ENCODE results near the gene IFNGR2.

Gene IFNGR2

DNA sequence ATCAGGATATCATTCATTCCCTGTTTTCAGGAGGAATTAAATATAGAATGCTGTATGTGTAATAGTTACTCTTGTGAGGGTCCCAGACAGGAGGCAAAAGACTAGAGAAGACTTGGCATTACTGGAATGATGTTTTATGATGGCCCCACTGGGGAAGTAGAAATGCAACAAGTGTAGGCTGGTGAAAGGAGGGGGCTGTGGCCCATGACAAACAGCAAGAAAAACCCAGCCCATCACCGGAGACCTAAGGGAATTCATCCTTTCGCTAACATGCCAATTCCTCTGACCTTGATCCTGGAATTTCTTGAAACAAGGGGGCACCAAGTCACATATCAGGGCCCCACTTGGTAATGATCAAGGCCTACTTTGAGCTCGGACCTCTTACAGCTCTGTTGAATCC lies 5.5 kb upstream of the IFNGR2 start:
- Mint-ChIP-seq H3K4me3 (no peak overlapping the region), H3K27me3 (ENCODE audit: low read depth) (peaks cover 12% of the 10 kb centered on the region), H3K4me1 (peaks cover 10% of the 10 kb centered on the region), H3K9me3 (no peaks in the 10 kb centered on the region), H3K36me3 (ENCODE audit: low read depth) (no peaks in the 10 kb centered on the region), H3K27ac (peak overlapping the region in 1 of 3 experiments; percentile 77)
- TF ChIP-seq, protein P1, sequence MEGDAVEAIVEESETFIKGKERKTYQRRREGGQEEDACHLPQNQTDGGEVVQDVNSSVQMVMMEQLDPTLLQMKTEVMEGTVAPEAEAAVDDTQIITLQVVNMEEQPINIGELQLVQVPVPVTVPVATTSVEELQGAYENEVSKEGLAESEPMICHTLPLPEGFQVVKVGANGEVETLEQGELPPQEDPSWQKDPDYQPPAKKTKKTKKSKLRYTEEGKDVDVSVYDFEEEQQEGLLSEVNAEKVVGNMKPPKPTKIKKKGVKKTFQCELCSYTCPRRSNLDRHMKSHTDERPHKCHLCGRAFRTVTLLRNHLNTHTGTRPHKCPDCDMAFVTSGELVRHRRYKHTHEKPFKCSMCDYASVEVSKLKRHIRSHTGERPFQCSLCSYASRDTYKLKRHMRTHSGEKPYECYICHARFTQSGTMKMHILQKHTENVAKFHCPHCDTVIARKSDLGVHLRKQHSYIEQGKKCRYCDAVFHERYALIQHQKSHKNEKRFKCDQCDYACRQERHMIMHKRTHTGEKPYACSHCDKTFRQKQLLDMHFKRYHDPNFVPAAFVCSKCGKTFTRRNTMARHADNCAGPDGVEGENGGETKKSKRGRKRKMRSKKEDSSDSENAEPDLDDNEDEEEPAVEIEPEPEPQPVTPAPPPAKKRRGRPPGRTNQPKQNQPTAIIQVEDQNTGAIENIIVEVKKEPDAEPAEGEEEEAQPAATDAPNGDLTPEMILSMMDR (IDR thresholded peaks at IDR 0.05; ENCODE audit: unreplicated experiment in 3 of 3) = no peak

DNA sequence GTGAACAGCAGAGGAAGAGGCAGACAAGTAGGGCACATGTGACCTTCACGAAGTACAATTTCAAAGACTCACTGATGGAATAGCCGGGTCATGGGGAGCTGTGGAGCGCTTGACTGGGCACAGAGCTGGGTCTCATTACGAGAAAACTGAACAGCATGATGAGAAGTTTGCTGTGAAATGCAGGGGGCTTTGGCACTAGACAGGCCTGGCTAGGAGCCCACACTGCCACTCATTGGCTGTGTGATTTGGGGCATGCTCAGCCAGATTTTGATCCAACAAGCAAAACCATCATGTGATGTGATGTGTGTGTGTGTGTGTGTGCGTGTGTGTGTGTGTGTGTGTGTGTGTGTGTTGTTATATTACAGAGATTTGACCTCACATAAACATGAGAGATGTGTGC lies 4.9 kb upstream of the IFNGR2 start:
- TF ChIP-seq, protein P1 (IDR thresholded peaks at IDR 0.05; ENCODE audit: unreplicated experiment in 3 of 3) = no peak
- Mint-ChIP-seq H3K27ac (peak overlapping the region in 1 of 3 experiments; percentile 40), H3K4me3 (peak overlapping the region in 2 of 3 experiments; percentile 6 to 57)

DNA sequence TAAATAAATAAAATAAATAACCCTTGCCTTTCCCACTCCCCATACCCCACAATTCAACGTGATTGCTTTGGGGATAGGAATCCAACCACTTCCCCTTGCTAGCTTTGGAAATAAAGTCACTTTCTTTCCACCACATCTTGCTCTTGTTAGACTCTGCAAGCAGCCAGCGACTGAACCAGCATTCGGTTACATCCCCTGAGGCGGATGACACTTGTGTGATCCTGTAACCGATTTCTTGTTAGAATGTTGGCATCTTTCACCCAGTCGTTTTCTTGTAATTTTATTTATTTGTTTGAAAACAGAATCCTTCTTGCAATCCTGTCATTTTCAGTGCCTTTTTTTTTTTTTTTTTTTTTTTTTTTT lies 1.6 kb upstream of the IFNGR2 start:
- Mint-ChIP-seq H3K27me3 (ENCODE audit: low read depth) (peaks cover 9% of the 10 kb centered on the region), H3K4me3 (peak overlapping the region; percentile 45 to 46 (median 46)), H3K27ac (no peak overlapping the region), H3K36me3 (ENCODE audit: low read depth) (no peaks in the 10 kb centered on the region), H3K9me3 (no peaks in the 10 kb centered on the region), H3K4me1 (peaks cover 17% of the 10 kb centered on the region)
- TF ChIP-seq, protein P1 (IDR thresholded peaks at IDR 0.05; ENCODE audit: unreplicated experiment in 3 of 3) = no peak

More for the DNA sequence above, 4.9 kb upstream of the IFNGR2 start:
- H3K36me3 Mint-ChIP-seq (ENCODE audit: low read depth) = no peaks in the 10 kb centered on the region
- H3K27me3 Mint-ChIP-seq (ENCODE audit: low read depth) = peaks cover 9% of the 10 kb centered on the region
- H3K9me3 Mint-ChIP-seq = no peaks in the 10 kb centered on the region
- H3K4me1 Mint-ChIP-seq = peaks cover 10% of the 10 kb centered on the region

DNA sequence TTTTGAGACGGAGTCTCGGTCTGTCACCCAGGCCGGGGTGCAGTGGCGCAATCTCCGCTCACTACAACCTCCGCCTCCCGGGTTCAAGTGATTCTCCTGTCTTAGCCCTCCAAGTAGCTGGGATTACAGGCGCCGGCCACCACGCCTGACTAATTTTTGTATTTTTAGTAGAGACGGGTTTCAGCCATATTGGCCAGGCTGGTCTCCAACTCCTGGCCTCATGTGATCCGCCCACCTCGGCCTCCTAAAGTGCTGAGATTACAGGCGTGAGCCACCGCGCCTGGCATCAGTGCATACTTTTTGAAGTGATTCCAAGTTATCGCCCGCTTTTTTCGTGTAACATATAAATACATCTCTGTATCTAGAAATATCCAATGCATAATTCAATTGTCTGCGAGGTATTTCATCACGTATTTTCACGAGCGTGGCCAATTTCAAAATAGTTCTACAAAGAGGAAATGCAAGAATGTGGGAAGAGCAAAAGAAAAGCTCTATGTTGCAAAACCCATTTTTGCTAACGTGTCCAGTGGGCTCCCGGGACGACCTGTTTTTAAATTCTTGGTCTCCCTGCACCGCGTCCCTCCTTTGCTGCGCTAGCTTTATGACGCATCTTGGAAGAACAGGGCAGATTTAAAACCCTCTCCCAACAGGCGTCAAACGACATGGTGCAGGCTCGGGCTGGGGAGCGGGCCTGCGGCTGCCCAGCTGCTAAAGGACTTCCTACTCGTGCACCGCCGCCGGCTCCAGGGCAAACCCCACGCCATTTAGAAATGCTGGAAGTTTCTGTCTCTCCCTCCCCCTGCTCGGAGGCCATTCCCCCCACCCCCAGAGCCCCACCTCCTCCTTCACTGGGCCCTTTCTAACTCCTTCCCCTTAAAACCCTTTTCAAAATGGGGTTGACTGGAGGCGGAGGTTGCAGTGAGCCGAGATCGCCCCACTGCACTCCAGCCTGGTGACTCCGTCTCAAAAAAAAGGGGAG lies 923 bp upstream of the IFNGR2 start:
- H3K4me3 Mint-ChIP-seq = peak overlapping the region; percentile 87 to 90 (median 90)
- TF ChIP-seq, protein P1 (IDR thresholded peaks at IDR 0.05; ENCODE audit: unreplicated experiment in 3 of 3) = no peak

DNA sequence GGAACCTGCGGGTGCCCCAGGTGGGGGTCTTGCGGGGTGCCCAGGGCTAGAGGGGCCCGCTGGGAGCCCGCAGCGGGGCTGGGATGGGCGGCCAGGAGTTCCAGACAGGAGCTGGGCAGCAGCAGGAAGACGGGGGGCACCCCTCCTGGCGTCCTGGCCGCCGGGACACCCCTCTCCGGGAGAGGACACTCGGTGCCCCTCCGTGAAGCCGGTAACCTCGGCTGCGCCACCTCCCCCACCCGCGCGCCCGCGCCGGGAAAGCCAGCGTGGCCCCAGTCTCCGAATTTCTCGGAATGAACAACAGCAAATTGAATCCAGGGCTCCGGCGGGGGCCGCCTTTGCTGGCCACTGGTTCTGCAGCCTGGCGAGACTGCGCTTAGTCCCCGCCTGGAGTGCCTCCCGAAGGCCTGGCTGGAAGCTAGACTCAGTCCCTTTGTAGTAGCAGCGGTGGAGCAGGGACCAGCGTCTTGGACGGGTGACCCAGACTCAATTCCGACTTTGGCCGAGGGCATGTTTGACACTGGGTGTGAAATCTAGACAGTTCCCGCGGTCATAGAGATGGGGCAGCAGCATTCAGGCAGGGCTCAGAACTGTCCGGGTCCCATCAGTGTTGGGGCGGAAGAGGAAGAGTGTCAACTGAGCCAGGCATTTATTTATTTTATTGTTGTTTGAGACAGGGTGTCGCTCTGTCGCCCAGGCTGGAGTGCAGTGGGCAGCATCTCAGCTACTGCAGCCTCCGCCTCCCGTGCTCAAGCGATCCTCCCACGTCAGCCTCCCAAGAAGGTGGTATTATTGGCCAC lies 773 bp downstream of the IFNGR2 start:
- no peaks in the 10 kb centered on the region for H3K9me3 Mint-ChIP-seq
- peaks cover 21% of the 10 kb centered on the region for H3K4me1 Mint-ChIP-seq
- peaks cover 2% of the 10 kb centered on the region for H3K27me3 Mint-ChIP-seq (ENCODE audit: low read depth)
- TF ChIP-seq, protein P1 (IDR thresholded peaks at IDR 0.05; ENCODE audit: unreplicated experiment in 3 of 3) = no peak
- peaks cover 11% of the 10 kb centered on the region for H3K36me3 Mint-ChIP-seq (ENCODE audit: low read depth)
- peak overlapping the region; percentile 95 to 96 (median 96) for H3K4me3 Mint-ChIP-seq
- peak overlapping the region; percentile 87 to 95 (median 89) for H3K27ac Mint-ChIP-seq

More for the DNA sequence above, 923 bp upstream of the IFNGR2 start:
- H3K4me1 Mint-ChIP-seq = peaks cover 17% of the 10 kb centered on the region
- H3K27me3 Mint-ChIP-seq (ENCODE audit: low read depth) = peaks cover 9% of the 10 kb centered on the region
- no peaks in the 10 kb centered on the region for H3K9me3 Mint-ChIP-seq
- peak overlapping the region; percentile 94 to 97 (median 97) for H3K27ac Mint-ChIP-seq
- peaks cover 5% of the 10 kb centered on the region for H3K36me3 Mint-ChIP-seq (ENCODE audit: low read depth)

Data from nephron (organoid).